Stimulated activated CD8-positive, alpha-beta memory T cell treated with anti-CD3 and anti-CD28 coated beads, Interleukin-15, amount 100 ng/mL, for 1 hour (primary cell): ENCODE measurements around the gene PPM1H.

Source experiments
- DNase-seq: peaks from one replicate; pipeline ENCODE4 v3.0.0-alpha.2; 2020; ENCODE audit warnings: low read depth

PPM1H gene

DNA sequence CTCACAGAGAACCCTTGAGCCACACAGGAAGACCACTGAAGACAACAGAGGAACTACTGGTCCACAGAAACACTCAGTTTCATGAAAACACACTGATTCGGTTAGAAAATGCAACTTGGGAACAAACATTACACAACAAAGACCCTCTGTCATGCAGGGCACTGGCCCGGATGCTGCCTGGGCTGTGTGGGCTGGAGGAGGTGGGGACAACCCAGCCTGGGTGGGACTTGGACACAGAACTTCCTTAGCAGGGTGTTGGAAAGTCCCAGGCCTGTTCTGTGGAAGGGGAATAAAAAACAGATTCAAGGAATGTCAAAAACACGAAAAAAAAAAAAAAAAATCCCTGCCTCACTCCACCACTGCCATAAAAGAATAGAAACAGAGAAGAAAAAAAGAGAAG lies 287.4 kb downstream of the PPM1H start:
- DNase-seq, result no peak

- no peak for DNase-seq
Observed at GRCh38 chr12:62646566-62646965, 288.4 kb downstream of the PPM1H start.

GRCh38 chr12:62643486-62643885 lies 291.5 kb downstream of the PPM1H start:
- DNase-seq, result no peak

DNA sequence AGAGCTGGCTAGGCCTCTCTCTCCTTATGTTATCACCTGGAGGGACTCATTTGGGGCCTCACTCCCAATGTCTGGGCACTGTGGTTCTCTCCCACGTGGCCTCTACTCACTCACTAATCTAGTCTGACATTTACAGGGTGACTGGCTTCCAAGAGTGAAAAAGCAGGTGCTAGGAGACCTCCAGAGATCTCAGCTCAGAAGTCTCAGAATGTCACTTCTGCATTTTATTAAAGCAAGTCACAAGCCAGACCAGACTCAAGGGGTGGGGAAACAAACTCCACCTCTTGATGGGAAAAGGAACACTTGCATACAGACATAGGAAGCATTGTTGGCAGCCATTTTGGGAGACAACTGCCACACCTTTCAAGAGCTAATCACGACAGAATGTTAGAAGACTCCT lies 292.5 kb downstream of the PPM1H start:
- no peak for DNase-seq

GRCh38 chr12:62640910-62641448 lies 294.0 kb downstream of the PPM1H start:
- DNase-seq, result no peak

DNA sequence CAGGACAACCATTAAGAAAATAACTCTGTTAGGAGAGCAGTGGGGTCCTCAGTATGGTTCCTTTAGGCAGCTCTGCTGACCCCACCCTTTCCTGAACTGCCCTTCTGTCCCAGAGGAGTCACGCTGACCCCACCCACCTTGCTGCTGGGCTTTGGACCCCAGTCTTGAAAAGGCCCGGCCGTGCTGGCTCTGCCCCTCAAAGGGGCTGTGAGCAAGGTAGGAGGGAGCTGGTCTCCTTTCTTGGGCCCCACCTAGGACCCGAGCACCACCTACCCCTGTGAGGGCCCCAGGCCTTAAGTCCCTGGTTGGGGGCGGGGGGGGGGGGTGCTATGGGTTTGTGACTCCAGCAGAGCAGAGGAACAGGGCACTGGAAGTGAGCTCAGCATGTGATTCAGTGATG lies 297.3 kb downstream of the PPM1H start:
- DNase-seq, result no peak

- no peak for DNase-seq
Observed at GRCh38 chr12:62635649-62636048, 299.3 kb downstream of the PPM1H start.

DNA sequence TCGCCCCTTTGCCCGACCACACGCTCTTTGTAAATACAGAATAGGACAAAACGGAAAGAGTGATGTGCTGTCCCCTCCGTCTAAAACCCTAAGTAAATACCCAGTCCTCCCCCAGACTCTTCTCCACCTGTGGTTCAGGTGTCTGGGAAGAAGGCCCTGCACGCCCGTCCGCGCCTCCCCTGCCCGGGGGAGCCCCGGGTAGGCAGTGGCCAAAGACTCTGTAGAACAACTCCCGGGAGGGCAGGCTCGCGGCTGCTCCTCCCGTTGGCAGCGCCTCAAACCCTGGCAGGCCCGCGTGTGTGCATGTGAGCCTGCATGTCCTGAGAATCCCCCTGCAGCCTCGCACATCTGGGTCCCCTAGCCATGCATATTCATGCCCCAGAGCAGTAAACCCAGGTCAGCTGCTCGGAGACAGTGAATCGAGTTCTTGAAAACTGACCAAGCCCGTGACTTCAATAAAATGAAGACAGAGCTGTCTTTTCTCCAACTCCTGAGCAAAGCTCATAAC lies 302.5 kb downstream of the PPM1H start:
- no peak for DNase-seq

DNA sequence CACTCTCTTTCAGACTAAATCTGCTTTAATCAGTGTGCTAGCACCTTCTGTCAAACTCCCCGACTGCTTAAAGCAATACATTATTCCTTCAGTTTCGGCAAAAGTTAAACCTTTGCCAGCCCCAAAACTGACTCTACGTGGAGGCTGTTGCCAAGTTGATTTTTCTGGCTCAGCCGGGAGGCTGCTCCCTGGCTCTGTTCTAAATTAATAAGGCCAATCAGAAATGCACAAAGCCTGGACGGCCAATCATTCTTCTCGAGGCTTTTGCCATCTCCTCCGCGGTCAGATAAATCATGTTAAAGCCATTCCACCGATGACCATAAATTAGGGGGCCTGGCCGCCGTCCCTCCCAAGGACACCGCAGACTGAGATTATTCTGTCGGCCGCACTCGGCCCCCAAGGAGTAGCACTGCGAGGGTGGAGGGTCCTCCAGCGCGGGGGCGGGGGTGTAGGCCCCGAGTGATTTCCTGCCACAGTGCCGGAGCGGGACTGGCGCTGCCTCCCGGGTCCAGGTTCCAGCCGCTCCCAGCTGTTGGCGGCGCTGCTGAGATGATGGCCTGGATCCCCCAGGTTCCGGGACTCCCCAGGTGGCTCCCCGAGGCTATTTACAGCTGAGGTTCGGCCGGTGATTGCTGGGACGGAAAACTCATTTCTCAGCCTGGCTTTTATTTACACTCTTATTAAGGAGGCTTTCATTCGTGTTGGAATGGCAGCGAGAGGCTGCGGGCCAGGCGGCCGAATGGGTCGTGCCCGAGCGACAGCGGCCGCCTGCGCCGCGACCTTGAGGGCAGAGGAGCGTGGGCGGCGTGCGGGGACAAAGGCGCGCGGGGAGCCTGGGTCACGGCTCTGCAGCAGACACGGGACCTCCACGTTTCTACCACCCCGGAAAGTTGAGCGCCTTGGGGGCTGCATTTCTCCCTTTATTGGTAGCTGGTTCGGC lies 303.2 kb downstream of the PPM1H start:
- DNase-seq, result no peak

DNA sequence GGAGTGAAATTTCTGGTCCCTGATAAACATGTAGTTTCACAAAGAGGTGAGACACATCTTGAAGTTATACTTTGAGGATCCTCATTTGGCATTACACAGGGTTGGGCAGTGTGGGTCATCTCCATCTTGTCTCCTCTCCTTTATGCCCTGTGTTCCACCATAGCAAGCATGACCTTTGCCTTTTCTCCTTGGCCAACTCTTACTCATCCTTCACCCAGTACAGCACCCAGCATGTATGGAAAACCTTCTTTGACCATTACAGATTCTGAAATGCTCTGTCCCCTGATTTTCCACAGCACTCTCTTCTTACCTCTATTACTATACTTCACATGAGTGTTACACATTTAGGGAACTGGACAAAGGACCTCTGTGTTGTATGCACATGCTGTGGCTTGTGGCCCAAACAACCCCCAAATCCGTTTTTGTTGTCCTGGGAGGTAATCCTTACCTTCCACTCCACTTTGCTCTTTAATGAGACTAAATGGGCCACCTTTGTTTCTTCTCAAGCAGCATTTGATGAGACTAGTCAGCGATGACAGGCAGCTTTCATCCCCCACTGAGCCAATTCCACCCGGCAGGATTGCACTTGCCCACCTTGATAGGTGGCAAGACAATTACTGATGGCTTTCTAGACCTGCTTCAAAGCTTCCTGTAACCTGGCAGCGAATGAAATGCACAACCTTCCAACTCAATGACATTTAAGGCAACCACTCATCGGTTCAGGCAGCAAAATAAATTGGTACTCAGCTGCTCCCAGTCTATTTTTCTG lies 304.8 kb downstream of the PPM1H start:
- no peak for DNase-seq

GRCh38 chr12:62629413-62629812 lies 305.5 kb downstream of the PPM1H start:
- DNase-seq, result no peak

DNA sequence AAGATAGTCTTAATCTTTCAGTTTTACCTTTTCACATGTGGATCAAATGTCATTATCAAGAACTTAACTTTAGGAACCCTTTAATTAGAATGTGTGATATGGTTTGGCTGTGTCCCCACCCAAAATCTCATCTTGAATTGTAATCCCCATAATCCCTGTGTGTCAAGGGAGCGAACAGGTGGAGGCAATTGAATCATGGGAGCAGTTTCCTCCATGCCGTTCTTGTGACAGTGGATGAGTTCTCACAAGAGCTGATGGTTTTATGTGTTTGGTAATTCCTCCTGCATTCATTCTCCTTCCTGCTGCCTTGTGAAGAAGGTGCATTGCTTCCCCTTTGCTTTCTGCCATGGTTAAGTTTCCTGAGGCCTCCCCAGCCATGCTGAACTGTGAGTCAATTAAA lies 307.8 kb downstream of the PPM1H start:
- DNase-seq, result no peak

GRCh38 chr12:62625228-62625627 lies 309.7 kb downstream of the PPM1H start:
- no peak for DNase-seq

DNA sequence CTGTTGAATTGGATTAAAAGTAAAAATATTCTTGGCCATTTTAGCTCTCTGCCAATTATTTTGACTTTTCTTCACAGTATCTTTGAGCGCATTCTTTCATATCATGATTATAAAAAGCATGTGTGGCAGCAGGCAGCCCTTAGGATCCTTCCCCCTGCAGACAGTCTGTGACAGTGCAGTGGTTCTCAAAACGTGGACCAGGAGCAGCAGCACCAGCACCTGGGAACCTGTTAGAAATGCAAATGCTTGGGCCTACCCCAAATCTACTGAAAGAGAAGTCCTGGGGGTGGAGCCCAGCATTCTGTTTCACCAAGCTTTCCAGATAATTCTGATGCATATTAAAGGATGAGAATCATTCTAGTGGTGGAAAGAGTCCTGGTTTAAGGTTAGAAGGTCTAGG lies 312.8 kb downstream of the PPM1H start:
- DNase-seq, result no peak

- DNase-seq, result no peak
Observed at GRCh38 chr12:62621101-62621638, 313.8 kb downstream of the PPM1H start.

DNA sequence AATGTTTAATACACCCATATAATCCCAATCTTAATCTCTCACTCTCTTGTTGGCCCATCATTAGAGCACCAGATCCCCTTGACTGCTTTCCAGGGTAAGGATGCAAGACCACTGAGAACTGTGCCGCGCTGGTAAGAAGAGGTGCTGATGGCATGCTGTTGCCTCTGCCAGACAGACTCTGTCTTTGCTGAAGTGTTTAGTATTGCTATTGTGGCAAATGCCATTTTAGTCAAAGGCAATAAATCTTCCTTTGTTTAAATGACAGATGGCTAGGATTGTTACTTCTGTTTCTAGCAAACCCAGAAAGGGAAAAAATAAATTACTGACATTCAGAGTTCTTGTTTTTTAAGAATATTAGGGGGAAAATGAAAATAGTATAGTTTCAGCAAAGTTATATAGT lies 316.0 kb downstream of the PPM1H start:
- no peak for DNase-seq

- no peak for DNase-seq
Observed at GRCh38 chr12:62618319-62618718, 316.6 kb downstream of the PPM1H start.

DNA sequence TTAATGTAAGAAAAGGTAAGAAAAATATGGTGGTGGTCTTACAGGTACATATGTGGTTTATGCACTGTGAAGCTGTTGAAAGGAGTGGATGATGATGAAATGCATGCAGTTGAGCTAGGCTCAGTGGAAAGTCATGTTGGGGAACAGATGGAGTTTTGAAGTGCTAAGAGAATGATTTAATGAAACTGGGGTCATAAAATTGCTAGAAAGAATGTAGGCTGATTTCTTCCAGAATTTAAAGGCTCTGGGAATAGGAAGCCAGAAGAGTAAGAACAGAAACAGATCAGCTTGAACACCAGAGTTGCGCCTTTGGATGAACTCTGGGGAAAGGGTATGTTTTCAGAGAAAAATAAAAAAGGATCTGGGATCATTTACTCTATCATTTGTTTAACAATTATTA lies 321.9 kb downstream of the PPM1H start:
- DNase-seq, result no peak

DNA sequence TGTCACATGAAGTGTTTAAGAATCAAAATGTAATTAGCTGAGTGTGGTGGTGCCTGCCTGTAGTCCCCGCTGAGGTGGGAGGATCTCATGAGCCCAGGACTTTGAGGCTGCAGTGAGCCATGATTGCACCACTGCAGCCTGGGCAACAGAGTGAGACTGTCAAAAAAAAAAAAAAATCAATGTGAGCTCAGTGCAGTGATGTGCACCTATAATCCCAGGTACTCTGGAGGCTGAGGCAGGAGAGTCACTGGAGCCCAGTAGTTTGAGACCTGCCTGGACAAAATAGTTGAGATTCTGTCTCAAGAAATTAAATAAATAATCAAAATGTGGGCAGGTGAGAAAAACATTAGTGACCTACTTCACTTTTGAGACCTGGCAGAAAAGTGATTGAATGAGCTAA lies 328.3 kb downstream of the PPM1H start:
- DNase-seq, result no peak

DNA sequence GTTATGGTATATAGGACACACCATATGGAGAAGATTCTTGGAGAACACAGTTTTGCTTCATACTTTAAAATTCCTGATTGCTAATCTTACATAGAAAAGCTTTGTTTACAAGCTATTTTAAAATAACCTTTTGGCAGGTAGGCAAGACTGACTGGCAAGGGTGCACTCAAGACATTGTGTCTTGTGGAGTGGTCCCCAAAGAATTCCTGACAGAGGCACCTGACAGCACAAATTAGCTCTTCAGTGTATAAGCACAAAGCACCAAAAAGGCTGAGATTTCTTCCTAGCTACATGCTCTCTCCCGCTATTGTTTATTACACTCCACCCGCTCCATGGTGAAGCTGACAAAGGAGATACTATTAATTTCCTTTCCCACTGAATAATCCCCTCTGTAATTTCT lies 329.0 kb downstream of the PPM1H start:
- DNase-seq, result no peak

DNA sequence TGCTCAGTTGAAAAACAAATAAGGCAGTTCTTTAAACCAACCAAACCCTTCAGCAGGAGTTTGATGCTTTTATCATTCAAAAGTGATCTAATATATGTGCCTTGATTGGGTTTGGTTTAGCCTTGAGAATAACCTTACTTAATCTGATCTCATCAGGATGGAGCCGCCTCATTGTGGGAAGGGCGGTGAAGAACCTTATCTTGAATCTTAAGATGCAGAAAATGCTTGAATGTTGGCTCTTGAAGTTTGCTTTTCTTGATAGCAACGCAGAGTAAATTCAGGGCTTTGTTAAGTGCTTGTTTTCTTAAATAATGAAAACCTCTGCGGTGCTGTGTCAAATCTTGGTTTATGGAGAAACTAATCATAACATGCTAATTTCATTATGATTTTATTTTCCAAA lies 330.1 kb downstream of the PPM1H start:
- no peak for DNase-seq

- no peak for DNase-seq
Observed at GRCh38 chr12:62604373-62604772, 330.6 kb downstream of the PPM1H start.

DNA sequence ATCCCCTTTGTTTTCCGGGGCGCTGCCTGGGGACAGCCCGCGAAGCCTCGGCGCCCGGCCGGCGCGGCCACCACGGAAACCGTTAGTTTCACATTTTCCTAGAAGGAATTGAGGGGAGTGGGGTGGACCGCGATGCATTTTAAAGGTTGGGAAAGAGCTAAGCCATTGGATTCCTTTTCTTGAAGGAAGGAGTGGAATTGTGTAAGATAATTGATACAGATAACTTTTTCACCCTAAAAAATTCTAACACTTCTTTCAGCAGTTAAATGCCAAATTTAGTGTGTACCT lies 331.2 kb downstream of the PPM1H start:
- DNase-seq, result no peak
